NCI-H1694 (cell line): ENCODE measurements around the gene DRGX.

Source experiments
- DNase-seq: peaks from one replicate; lab custom pipeline; 2025; lab: John Stamatoyannopoulos, UW

The DRGX gene

GRCh38 chr10:49395741-49396665 is at the start of gene DRGX:
Gene DRGX, minus strand, starts transcription at chr10:49396089. Its CDS starts 649 bp downstream, at chr10:49395440.
- no peak for DNase-seq

DNA sequence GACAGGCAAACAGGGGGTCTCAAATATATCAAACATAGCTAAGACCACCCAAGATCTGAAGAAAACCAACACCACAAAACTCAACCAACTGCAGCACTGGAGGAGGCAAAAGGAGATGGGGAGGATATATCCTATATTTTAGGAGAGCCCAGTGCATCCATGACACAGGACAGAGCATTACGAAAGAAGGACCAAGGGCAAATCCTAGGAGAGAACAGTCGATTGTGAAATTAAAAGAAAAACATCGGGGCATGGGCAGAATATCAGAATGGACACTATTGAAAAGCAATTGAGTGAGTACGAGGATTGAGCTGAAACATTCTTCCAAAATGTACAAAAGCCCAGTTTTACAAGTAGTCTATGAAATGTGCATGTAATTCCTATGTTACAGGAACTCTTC is 48.5 kb upstream of the DRGX start:
- no peak for DNase-seq

GRCh38 chr10:49442863-49443262 is 47.0 kb upstream of the DRGX start:
- DNase-seq = no peak

GRCh38 chr10:49441488-49442476 is 45.9 kb upstream of the DRGX start:
- DNase-seq = no peak

DNA sequence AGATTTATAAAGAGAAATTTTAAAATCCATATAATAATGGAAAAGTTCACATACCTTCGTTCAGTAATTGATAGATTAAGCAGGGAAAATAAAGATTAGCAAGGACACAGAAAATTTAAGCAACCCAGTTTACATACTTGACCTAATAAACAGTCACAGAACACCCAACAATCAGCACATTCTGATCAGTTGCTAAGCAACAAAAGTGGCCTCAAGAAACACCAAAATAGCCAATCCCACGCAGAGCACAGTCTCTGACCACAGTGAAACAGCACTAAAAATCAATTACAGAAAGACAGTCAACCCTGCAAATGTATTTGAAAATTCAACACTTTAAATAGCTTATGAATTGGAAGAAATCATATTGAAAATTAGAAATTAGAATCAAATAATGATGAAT is 39.3 kb upstream of the DRGX start:
- DNase-seq = no peak

DNA sequence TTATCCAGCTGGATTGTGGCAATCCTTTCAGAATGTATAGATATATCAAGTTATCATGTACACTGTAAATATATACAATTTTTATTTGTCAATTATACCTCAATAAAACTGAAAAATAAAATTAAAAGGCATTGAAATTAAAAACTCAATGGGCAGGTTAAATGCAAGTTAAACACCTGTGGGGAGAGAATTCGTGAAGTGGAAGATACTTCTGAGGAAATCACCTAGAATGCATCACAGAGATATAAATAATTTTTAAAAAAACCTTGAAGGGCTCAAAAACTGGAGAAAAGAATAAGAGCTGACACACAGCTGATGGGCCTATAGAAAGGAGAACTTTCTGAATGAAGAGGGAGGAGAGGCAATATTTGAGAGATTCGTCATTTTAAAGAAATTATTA is 37.2 kb upstream of the DRGX start:
- no peak for DNase-seq

- DNase-seq = no peak
Observed at GRCh38 chr10:49431426-49431825, 35.5 kb upstream of the DRGX start.

DNA sequence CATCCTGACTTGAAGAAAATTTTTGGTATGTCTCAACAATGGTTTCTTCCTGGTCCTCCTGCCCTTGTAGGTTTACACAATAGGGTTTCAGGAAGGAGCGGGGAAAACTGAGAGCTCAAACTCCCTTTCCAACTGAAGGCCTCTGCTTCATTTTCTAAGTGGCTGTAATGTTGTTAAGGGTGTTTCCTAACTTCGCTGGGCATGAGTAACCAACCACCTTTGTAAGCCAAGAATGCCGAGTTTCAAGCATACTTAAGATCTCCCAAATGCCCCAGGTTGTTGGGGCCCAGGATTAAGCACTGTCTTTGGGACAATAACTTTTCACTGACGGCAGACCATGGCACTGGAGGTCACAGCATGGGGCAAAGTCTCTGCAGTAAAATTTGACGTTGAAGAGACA is 33.6 kb upstream of the DRGX start:
- DNase-seq = no peak

DNA sequence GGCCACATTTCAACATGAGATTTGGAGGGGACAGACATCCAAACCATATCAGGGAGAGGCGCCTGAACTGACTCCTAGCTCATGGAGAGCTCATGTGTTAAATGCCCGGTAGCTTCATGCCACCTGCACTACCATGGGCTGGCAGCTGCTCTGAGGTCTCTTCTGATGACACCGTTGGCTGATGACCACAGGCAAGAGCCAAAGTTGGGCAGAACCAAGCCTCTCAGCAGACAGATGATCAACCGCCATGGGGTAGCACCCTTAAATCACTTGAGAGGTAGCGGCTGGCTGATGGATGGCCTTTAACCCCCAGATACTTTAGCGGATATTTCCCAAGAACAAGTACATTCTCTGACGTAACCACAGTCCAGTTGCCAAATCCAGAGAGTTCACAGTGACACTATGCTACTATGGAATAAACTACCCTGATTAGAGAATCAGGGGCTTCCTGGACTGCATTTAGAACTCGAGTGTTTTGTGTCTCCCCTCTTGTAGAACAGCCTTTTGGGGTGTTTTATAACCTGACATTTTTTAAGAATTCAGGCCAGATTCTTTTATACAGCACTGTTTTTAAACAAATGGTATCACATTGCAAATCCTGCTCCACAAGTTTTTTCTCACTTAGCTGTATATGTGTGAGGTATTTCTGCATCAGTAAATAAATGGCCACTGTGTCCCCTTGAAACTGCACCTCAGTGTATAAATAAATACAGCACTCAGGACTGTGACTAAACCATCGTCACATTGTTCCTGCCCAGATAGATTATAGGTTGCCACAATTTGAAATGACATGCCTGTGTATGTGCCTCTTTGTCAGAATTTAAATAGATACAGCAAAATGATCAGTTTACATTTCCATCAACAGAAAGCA is 30.8 kb upstream of the DRGX start:
- no peak for DNase-seq

DNA sequence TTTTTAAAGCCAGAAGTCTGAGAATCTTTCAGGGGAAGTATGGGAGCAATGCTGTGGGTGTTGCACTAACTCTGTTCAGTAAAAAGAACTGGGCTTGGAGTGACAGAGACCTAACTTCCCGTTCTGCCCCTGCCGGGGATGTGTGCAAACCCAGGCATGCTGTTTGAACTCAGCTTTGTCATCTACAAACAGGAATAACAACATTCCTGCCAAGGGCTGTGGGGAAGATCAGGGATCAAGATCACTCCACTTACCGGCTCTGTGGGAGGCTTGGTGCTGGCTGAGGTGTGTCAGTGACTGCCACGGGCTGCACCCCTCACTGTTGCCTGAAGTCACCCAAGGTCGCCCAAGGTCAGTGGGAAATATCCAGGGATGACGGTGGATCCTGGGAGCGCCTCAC is 23.1 kb upstream of the DRGX start:
- no peak for DNase-seq

DNA sequence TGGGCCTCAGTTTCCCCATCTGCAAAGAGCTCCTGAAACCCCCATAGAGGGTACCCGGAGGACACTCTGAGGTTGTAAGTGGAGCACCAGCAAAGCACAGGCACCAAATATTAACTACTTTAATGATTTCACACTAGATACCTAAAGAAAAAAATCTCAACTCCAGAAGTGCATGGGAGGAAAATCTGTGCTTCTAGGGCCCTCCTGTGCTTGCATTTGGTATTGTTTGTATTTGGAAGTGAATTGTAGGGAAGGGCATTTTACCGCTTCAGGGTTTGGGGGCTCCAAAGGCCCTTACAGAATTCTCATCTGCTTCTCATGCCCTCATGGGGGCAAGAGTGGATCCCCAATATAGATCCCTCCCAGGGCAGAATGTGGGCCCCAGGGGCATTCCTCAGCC is 22.4 kb upstream of the DRGX start:
- DNase-seq = no peak

DNA sequence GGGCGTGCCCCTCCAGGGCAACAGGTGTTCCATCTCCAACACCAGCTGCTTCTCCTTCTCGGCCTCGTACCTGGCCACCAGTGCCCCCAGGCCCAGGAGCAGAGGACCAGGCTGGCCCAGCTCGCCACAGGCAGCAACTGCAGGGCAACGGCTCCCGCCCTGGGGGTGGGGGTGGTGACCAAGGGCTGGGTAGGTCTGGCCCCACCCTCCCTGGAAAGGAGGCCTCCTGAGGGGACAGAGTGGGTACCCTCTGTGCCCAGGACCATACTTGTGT is 22.1 kb upstream of the DRGX start:
- DNase-seq = no peak

GRCh38 chr10:49417311-49418052 is 21.6 kb upstream of the DRGX start:
- DNase-seq = no peak

DNA sequence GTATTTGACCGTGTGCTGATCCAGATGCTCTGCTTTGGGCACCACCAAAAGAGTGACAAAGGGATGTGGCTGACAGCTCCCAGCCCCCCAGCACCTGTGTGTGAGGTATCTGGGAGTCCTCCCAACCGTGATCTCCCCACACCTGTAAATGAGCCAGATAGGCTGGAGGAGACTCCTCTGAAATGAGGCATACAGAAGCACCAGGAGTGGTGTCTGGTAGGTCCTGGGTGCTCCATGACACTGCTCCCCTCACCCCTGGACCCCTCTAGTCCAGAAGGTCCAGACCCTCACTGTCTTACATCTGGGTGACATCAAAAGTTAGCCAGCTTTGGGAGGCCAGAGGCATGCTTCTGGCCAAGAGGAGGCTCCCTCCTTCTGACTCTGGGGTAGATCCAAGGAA is 20.0 kb upstream of the DRGX start:
- DNase-seq = no peak

- no peak for DNase-seq
Observed at GRCh38 chr10:49415109-49415508, 19.2 kb upstream of the DRGX start.

DNA sequence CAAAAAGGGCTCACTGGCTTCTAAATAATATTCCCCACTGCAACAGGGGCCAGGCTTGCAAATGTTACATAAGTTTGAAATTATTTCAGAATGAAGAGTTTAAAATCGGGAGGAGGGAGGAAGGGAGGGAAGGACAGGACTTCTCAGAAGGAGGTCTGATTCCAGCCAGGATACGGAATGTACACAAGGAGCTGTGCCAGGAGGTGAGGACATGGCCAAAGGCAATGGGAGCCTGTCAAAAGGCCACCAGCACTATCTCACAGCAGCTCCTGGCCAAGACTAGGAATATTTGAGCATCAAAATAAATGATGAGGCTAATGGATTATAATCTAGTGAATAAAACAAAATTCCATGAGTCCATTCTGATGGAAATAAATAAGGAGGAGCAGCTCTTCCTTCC is 18.6 kb upstream of the DRGX start:
- no peak for DNase-seq

GRCh38 chr10:49412571-49412970 is 16.7 kb upstream of the DRGX start:
- DNase-seq = no peak

DNA sequence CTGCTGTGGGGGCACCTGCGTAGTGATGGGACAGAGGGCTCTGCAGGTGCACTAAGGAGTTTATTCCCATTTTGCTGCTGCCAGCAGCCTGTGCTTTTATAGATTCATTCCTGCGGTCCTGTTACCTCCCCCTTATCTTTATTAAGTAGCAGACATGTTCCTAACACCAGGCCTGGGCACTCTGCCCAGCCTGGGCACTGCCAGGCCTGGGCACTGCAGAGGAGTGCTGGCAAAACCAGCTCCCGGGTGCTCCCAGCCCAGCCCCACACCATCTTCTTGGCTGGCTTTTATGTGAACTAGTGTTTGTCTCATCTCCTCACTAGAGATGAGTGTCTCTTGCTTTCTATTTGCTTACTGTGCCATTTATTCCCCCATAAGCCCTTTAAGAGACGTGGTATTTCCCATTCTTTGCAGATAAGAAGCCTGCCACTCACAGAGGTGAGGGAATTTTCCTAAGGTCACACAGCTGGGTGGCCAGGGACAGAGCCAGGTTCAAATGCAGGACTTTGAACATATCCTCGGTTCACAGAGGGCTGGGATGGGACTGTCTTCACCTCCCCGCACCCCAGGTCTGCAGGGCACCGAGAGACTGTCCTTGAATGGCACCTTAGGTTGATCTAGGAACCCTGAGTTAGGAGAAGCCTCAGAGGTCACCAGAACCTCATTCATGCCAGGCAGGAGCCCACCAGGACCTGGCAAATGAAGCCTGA is 14.6 kb upstream of the DRGX start:
- DNase-seq = no peak

DNA sequence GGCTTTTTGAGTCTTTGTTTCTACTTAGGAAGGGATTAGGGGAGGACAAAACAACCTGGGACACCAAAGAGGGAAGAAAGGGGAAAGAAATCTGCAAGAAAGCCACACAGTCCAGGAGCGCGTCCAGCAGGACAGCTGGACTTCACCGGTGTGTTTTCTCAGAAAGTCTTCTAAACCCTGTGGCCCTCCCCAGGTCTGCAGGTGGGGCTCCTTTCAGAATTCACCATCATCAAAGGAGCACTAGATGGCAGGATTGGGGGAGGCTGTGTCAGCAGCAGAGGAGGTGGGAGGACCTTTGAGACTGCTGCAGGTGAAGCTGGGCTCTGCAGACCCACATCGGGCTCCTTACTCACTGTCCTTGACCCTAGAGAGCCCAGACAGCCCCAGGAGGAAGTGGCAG is 13.9 kb upstream of the DRGX start:
- DNase-seq = no peak

- no peak for DNase-seq
Observed at GRCh38 chr10:49408519-49409306, 12.8 kb upstream of the DRGX start.
